Measurements from ENCODE around the gene HHIP. TPM values are rescaled to one million over a fixed set of nuclear protein-coding genes. Genes with fewer than 3 reads are reported as not detected.

The HHIP gene
- total RNA-seq, 1 donor from 2014 or later = not detected

GRCh38 chr4:144644368-144645101, 1.4 kb upstream of the HHIP start:
- Mint-ChIP-seq H3K9me3 (no peaks in the 10 kb centered on the region), H3K27ac (no peak overlapping the region), H3K4me3 (peak overlapping the region; percentile 86), H3K36me3 (no peaks in the 10 kb centered on the region), H3K27me3 (ENCODE audit: insufficient read depth, low read depth) (peaks cover 15% of the 10 kb centered on the region), H3K4me1 (peaks cover 27% of the 10 kb centered on the region)
- no peaks in the 10 kb centered on the region for H3K36me3 ChIP-seq
- no peak overlapping the region for H3K27ac ChIP-seq
- TF ChIP-seq CTCF (IDR thresholded peaks at IDR 0.05) = no peak
- no peak for TF ChIP-seq EZH2phosphoT487 (IDR thresholded peaks at IDR 0.05)
- TF ChIP-seq EZH2 (IDR thresholded peaks at IDR 0.05) = no peak
- H4K20me1 ChIP-seq (ENCODE audit: low read depth) = peaks cover 12% of the 10 kb centered on the region
- no peak overlapping the region for H2AFZ ChIP-seq (replicated peaks)
- H3K9ac ChIP-seq = no peak overlapping the region
- H3K9me3 ChIP-seq (ENCODE audit: low read depth) = no peaks in the 10 kb centered on the region
- H3K4me1 ChIP-seq = peaks cover 24% of the 10 kb centered on the region
- H3K4me2 ChIP-seq = no peak overlapping the region
- H3F3A ChIP-seq (ENCODE audit: low read depth) = peaks cover 18% of the 10 kb centered on the region
- H3K79me2 ChIP-seq (ENCODE audit: low read depth) = no peaks in the 10 kb centered on the region
- no peak for DNase-seq (ENCODE audit: low spot score)
- H3K4me3 ChIP-seq = no peak overlapping the region
- H3K27me3 ChIP-seq = peaks cover 63% of the 10 kb centered on the region

GRCh38 chr4:144645102-144645630, 790 bp upstream of the HHIP start:
- DNase-seq (ENCODE audit: low spot score) = peak; percentile 15
- Histone ChIP-seq H3K27ac (no peak overlapping the region), H3K27me3 (peaks cover 69% of the 10 kb centered on the region), H3K36me3 (no peaks in the 10 kb centered on the region), H3F3A (ENCODE audit: low read depth) (peaks cover 18% of the 10 kb centered on the region), H3K79me2 (ENCODE audit: low read depth) (no peaks in the 10 kb centered on the region), H4K20me1 (ENCODE audit: low read depth) (peaks cover 12% of the 10 kb centered on the region), H3K9me3 (ENCODE audit: low read depth) (no peaks in the 10 kb centered on the region), H3K4me2 (peak overlapping the region; percentile 95), H2AFZ (replicated peaks) (peak overlapping the region; percentile 95), H3K4me3 (peak overlapping the region; percentile 58), H3K9ac (no peak overlapping the region), H3K4me1 (peaks cover 30% of the 10 kb centered on the region)
- Mint-ChIP-seq H3K27me3 (ENCODE audit: insufficient read depth, low read depth) (peaks cover 13% of the 10 kb centered on the region), H3K4me3 (peak overlapping the region; percentile 86), H3K27ac (no peak overlapping the region), H3K4me1 (peaks cover 33% of the 10 kb centered on the region), H3K9me3 (no peaks in the 10 kb centered on the region), H3K36me3 (no peaks in the 10 kb centered on the region)
- no peak for TF ChIP-seq EZH2phosphoT487 (IDR thresholded peaks at IDR 0.05)
- no peak for TF ChIP-seq CTCF (IDR thresholded peaks at IDR 0.05)
- TF ChIP-seq EZH2 (IDR thresholded peaks at IDR 0.05) = no peak

DNA sequence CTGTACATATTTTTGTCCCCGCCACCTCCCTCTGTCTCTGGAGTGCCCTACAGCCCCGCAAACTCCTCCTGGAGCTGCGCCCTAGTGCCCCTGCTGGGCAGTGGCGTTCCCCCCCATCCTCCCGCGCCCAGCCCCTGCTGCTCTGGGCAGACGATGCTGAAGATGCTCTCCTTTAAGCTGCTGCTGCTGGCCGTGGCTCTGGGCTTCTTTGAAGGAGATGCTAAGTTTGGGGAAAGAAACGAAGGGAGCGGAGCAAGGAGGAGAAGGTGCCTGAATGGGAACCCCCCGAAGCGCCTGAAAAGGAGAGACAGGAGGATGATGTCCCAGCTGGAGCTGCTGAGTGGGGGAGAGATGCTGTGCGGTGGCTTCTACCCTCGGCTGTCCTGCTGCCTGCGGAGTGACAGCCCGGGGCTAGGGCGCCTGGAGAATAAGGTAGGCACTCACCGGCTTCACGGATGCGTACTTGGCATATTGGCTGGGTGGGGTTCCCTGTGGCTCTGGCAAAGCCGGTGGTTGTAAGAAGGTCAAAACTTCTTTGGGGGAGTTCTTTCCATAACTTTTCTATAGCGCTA, 653 bp downstream of the HHIP start:
- Mint-ChIP-seq H3K4me1 (peaks cover 40% of the 10 kb centered on the region), H3K9me3 (no peaks in the 10 kb centered on the region), H3K27ac (no peak overlapping the region), H3K27me3 (ENCODE audit: insufficient read depth, low read depth) (peaks cover 13% of the 10 kb centered on the region), H3K4me3 (peak overlapping the region; percentile 92), H3K36me3 (no peaks in the 10 kb centered on the region)
- no peaks in the 10 kb centered on the region for H3K79me2 ChIP-seq (ENCODE audit: low read depth)
- H3K27me3 ChIP-seq = peaks cover 84% of the 10 kb centered on the region
- peaks cover 12% of the 10 kb centered on the region for H4K20me1 ChIP-seq (ENCODE audit: low read depth)
- H3K9me3 ChIP-seq (ENCODE audit: low read depth) = no peaks in the 10 kb centered on the region
- TF ChIP-seq CTCF (IDR thresholded peaks at IDR 0.05) (peak; percentile 5), EZH2 (IDR thresholded peaks at IDR 0.05) (peak; percentile 63), EZH2phosphoT487 (IDR thresholded peaks at IDR 0.05) (peak; percentile 17)
- H3K9ac ChIP-seq = no peak overlapping the region
- H2AFZ ChIP-seq (replicated peaks) = peak overlapping the region; percentile 95
- peaks cover 33% of the 10 kb centered on the region for H3K4me1 ChIP-seq
- peak; percentile 58 for DNase-seq (ENCODE audit: low spot score)
- H3K4me2 ChIP-seq = peak overlapping the region; percentile 95
- peaks cover 18% of the 10 kb centered on the region for H3F3A ChIP-seq (ENCODE audit: low read depth)
- H3K4me3 ChIP-seq = peak overlapping the region; percentile 58
- H3K27ac ChIP-seq = no peak overlapping the region
- no peaks in the 10 kb centered on the region for H3K36me3 ChIP-seq

Data from neural progenitor cell (in vitro differentiated cells).